GM21423 (cell line): Measurements from ENCODE around the gene ADGRL3.

Experiments used
- ATAC-seq: cut with Tn5 transposase; IDR thresholded peaks from one replicate; pipeline ENCODE4 v1.9.1; 2021; ENCODE audit warnings: mild to moderate bottlenecking, moderate library complexity; ENCODE audit not compliant: unreplicated experiment

Gene ADGRL3

GRCh38 chr4:61853041-61853440, 652.9 kb downstream of the ADGRL3 start:
- no peak for ATAC-seq

GRCh38 chr4:61860376-61860775, 660.2 kb downstream of the ADGRL3 start:
- ATAC-seq = no peak

- no peak for ATAC-seq
Measured at GRCh38 chr4:61864286-61864685, 664.2 kb downstream of the ADGRL3 start.

GRCh38 chr4:61866378-61867030, 666.4 kb downstream of the ADGRL3 start:
- no peak for ATAC-seq

- peak; percentile 45 for ATAC-seq
Measured at GRCh38 chr4:61872983-61873382, 672.9 kb downstream of the ADGRL3 start.

GRCh38 chr4:61877266-61877665, 677.1 kb downstream of the ADGRL3 start:
- no peak for ATAC-seq

- ATAC-seq = peak; percentile 53
Measured at GRCh38 chr4:61877893-61878292, 677.8 kb downstream of the ADGRL3 start.

GRCh38 chr4:61882381-61882780, 682.3 kb downstream of the ADGRL3 start:
- no peak for ATAC-seq

GRCh38 chr4:61886131-61886530, 686.0 kb downstream of the ADGRL3 start:
- ATAC-seq = no peak

GRCh38 chr4:61889117-61889516, 689.0 kb downstream of the ADGRL3 start:
- ATAC-seq = no peak

GRCh38 chr4:61890321-61890720, 690.2 kb downstream of the ADGRL3 start:
- ATAC-seq = no peak

GRCh38 chr4:61891953-61892352, 691.8 kb downstream of the ADGRL3 start:
- ATAC-seq = no peak

- ATAC-seq = no peak
Measured at GRCh38 chr4:61896634-61897033, 696.5 kb downstream of the ADGRL3 start.

- no peak for ATAC-seq
Measured at GRCh38 chr4:61909031-61909430, 708.9 kb downstream of the ADGRL3 start.

- ATAC-seq = no peak
Measured at GRCh38 chr4:61911313-61911756, 711.2 kb downstream of the ADGRL3 start.

- no peak for ATAC-seq
Measured at GRCh38 chr4:61913619-61914018, 713.5 kb downstream of the ADGRL3 start.

- no peak for ATAC-seq
Measured at GRCh38 chr4:61915501-61915900, 715.4 kb downstream of the ADGRL3 start.

GRCh38 chr4:61918507-61918906, 718.4 kb downstream of the ADGRL3 start:
- no peak for ATAC-seq

GRCh38 chr4:61918987-61919386, 718.9 kb downstream of the ADGRL3 start:
- ATAC-seq = no peak

- no peak for ATAC-seq
Measured at GRCh38 chr4:61919561-61919960, 719.4 kb downstream of the ADGRL3 start.

GRCh38 chr4:61921920-61922319, 721.8 kb downstream of the ADGRL3 start:
- no peak for ATAC-seq

- ATAC-seq = no peak
Measured at GRCh38 chr4:61922766-61923165, 722.6 kb downstream of the ADGRL3 start.

GRCh38 chr4:61923179-61923578, 723.1 kb downstream of the ADGRL3 start:
- no peak for ATAC-seq
